Keratinocyte (primary cell): ENCODE results near the gene XRCC1. TPM values are rescaled to one million over a fixed set of nuclear protein-coding genes. Genes with fewer than 3 reads are reported as not detected.

Experiments
- DNase-seq: peaks from one replicate; pipeline ENCODE4 v3.0.0-alpha.2; 2011; ENCODE audit warnings: low read depth, missing footprints, low spot score
- FAIRE-seq: peaks from 2 replicates; lab custom pipeline; 2011; peaks lifted over from hg19 to GRCh38; lab: Jason Lieb, UNC
- H2AFZ ChIP-seq: 2 replicates; pipeline ENCODE4 v1.6.0; 2012; ENCODE audit warnings: low read length, control low read depth, inconsistent platforms; ENCODE audit not compliant: control insufficient read depth
- H3K27ac ChIP-seq: 2 replicates; pipeline ENCODE4 v1.5.1; 2011; ENCODE audit warnings: low read length; ENCODE audit not compliant: control insufficient read depth, insufficient read depth
- H3K27me3 ChIP-seq: 3 replicates; pipeline ENCODE4 v1.6.0; 2011; ENCODE audit warnings: low read length; ENCODE audit not compliant: control insufficient read depth, insufficient read depth; ENCODE audit errors: extremely low read depth
- H3K36me3 ChIP-seq, 2 experiments: 2 replicates in 1 of 2; 3 replicates in 1 of 2; pipeline ENCODE4 v1.5.1; 2011; ENCODE audit warnings: low read length in 2 of 2, mild to moderate bottlenecking in 1 of 2; ENCODE audit not compliant: control insufficient read depth in 2 of 2, insufficient read depth in 2 of 2; ENCODE audit errors: extremely low read depth in 1 of 2
- H3K4me1 ChIP-seq: 3 replicates; pipeline ENCODE4 v1.5.1; 2011; ENCODE audit warnings: low read length; ENCODE audit not compliant: control insufficient read depth, insufficient read depth; ENCODE audit errors: extremely low read depth
- H3K4me2 ChIP-seq: 3 replicates; pipeline ENCODE4 v1.6.0; 2011; ENCODE audit warnings: low read depth, low read length; ENCODE audit not compliant: control insufficient read depth, insufficient read depth; ENCODE audit errors: extremely low read depth
- H3K4me3 ChIP-seq, 3 experiments: fragments of 200-600 bp in 1 of 3; sonication (generic) in 1 of 3; 2 replicates in 2 of 3; 3 replicates in 1 of 3; pipeline ENCODE4 v1.5.1; 2011 to 2016; ENCODE audit warnings: low read length in 3 of 3, mild to moderate bottlenecking in 3 of 3, control low read depth in 2 of 3, inconsistent platforms in 1 of 3, low read depth in 1 of 3, mixed read lengths in 1 of 3, mixed run types in 1 of 3, moderate library complexity in 1 of 3; ENCODE audit not compliant: control insufficient read depth in 2 of 3, insufficient read depth in 2 of 3; ENCODE audit errors: extremely low read depth in 1 of 3
- H3K79me2 ChIP-seq: 2 replicates; pipeline ENCODE4 v1.6.0; 2012; ENCODE audit warnings: low read length; ENCODE audit not compliant: control insufficient read depth, insufficient read depth
- H3K9ac ChIP-seq: 3 replicates; pipeline ENCODE4 v1.6.0; 2011; ENCODE audit warnings: low read length; ENCODE audit not compliant: control insufficient read depth, insufficient read depth; ENCODE audit errors: extremely low read depth
- H3K9me1 ChIP-seq: 3 replicates; pipeline ENCODE4 v1.6.0; 2011; ENCODE audit warnings: low read length; ENCODE audit not compliant: control insufficient read depth, insufficient read depth; ENCODE audit errors: extremely low read depth
- H3K9me3 ChIP-seq: 2 replicates; pipeline ENCODE4 v1.5.1; 2012; ENCODE audit warnings: low read depth, low read length; ENCODE audit not compliant: control insufficient read depth
- H4K20me1 ChIP-seq: 3 replicates; pipeline ENCODE4 v1.6.0; 2011; ENCODE audit warnings: low read length; ENCODE audit not compliant: control insufficient read depth, insufficient read depth; ENCODE audit errors: extremely low read depth
- CTCF ChIP-seq, 3 experiments: IDR thresholded peaks in 1 of 3; conservative IDR thresholded peaks in 1 of 3; optimal IDR thresholded peaks in 1 of 3; 2 replicates in 2 of 3; 3 replicates in 1 of 3; pipeline versions ENCODE3 to v1.5.1; 2011; ENCODE audit warnings: low read length in 3 of 3, mild to moderate bottlenecking in 3 of 3, moderate library complexity in 2 of 3, control low read depth in 1 of 3, inconsistent platforms in 1 of 3; ENCODE audit not compliant: insufficient read depth in 2 of 3; ENCODE audit errors: extremely low read depth in 1 of 3
- EZH2 ChIP-seq: IDR thresholded peaks from one replicate; pipeline ENCODE4 v1.6.1; 2012; ENCODE audit warnings: inconsistent platforms, mild to moderate bottlenecking, low read length, moderate library complexity
- dilution Hi-C: fragments of 300-500 bp; cut with MboI; formaldehyde crosslinking; loops from one replicate; pipeline ENCODE4 v1.7.0; 2020; ENCODE audit warnings: low sequenced_read_pairs; ENCODE audit not compliant: extremely low pct_ligation_motif_present
- polyA plus RNA-seq, 5 experiments: library from polyadenylated mRNA; depleted of rRNA in 3 of 5; stranded (reverse) in 3 of 5; stranded (forward) in 1 of 5; unstranded in 1 of 5; fragments of >200 nt; gene quantifications; 1 replicate in 1 of 5; 2 replicates in 3 of 5; 3 replicates in 1 of 5; pipeline versions ENCODE4 v1.2.1 to v1.2.3, GENCODE V29; 2011 to 2012; ENCODE audit warnings: missing spikeins in 2 of 5, low read depth in 1 of 5, low replicate concordance in 1 of 5

XRCC1 gene
- polyA plus RNA-seq, 1 donor (not counting 4 experiments of a cell fraction or from before 2014, with no cell fraction given), result 16.3 TPM

DNA sequence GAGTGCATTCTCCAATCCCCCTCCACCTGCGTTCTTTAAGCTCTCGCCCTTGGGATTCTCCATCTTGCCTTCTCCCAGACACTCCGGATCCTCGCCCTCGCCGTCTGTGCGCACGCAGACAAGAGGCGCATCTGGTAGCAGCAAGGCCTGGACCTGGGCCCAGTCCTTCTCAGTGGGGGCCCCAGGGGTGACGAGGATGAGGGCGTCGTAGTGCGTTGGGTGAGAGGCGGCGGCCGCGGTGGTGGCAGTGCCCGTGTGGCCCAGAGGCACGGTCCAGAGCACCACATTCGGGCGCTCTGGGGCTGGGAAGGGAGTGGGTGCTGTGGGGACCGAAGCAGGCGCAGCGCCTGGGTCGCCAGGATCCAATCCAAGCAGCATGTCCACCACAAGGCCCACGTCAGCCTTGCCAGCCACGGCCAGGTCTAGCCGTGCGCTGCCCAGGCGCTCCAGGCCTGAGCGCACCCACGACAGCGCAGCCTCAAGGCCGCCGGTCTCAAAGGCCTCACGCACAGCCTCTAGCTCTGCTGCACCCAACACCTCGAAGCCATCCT, 17.5 kb upstream of the XRCC1 start:
- H3K79me2 ChIP-seq, result peaks cover 55% of the 10 kb centered on the region
- dilution Hi-C loops, result no loop called here
- peaks cover 5% of the 10 kb centered on the region for H4K20me1 ChIP-seq
- H3K9ac ChIP-seq, result no peak overlapping the region
- no peaks in the 10 kb centered on the region for H3K27me3 ChIP-seq
- H3K9me3 ChIP-seq, result no peaks in the 10 kb centered on the region
- TF ChIP-seq CTCF (optimal IDR thresholded peaks at IDR 0.05 in 1 of 3, IDR thresholded peaks at IDR 0.05 in 1 of 3, conservative IDR thresholded peaks at IDR 0.05 in 1 of 3; ENCODE audit: extremely low read depth in 1 of 3, insufficient read depth in 2 of 3, low read length in 3 of 3) (no peak), EZH2 (no peak)
- FAIRE-seq, result no peak
- H3K27ac ChIP-seq, result no peak overlapping the region
- peaks cover 20% of the 10 kb centered on the region for H3K4me1 ChIP-seq
- H2AFZ ChIP-seq, result no peak overlapping the region
- H3K36me3 ChIP-seq, result peaks cover 12 to 38% of the 10 kb centered on the region in 2 experiments
- DNase-seq, result no peak
- no peaks in the 10 kb centered on the region for H3K9me1 ChIP-seq
- no peak overlapping the region for H3K4me2 ChIP-seq
- no peak overlapping the region for H3K4me3 ChIP-seq

GRCh38 chr19:43591904-43592772, 16.8 kb upstream of the XRCC1 start:
- no peaks in the 10 kb centered on the region for H3K9me3 ChIP-seq
- H3K4me1 ChIP-seq, result peaks cover 13% of the 10 kb centered on the region
- peaks cover 48% of the 10 kb centered on the region for H3K79me2 ChIP-seq
- peaks cover 5% of the 10 kb centered on the region for H4K20me1 ChIP-seq
- FAIRE-seq (no peak), DNase-seq (no peak)
- TF ChIP-seq EZH2 (no peak), CTCF (optimal IDR thresholded peaks at IDR 0.05 in 1 of 3, IDR thresholded peaks at IDR 0.05 in 1 of 3, conservative IDR thresholded peaks at IDR 0.05 in 1 of 3; ENCODE audit: extremely low read depth in 1 of 3, insufficient read depth in 2 of 3, low read length in 3 of 3) (no peak)
- peaks cover 12 to 34% of the 10 kb centered on the region in 2 experiments for H3K36me3 ChIP-seq
- no peak overlapping the region for H3K27ac ChIP-seq
- no peaks in the 10 kb centered on the region for H3K27me3 ChIP-seq
- H3K9ac ChIP-seq, result no peak overlapping the region
- H3K9me1 ChIP-seq, result no peaks in the 10 kb centered on the region
- no peak overlapping the region for H2AFZ ChIP-seq
- dilution Hi-C loops, result no loop called here
- H3K4me2 ChIP-seq, result no peak overlapping the region
- no peak overlapping the region for H3K4me3 ChIP-seq
